Neural cell (in vitro differentiated cells): ENCODE data around the gene CYB5A.

Experiments used
- CTCF ChIP-seq: fragments of 450-650 bp; IDR thresholded peaks from 2 replicates; pipeline ENCODE4 v1.5.1; 2014; ENCODE audit warnings: antibody characterized with exemption, mild to moderate bottlenecking, moderate library complexity; ENCODE audit not compliant: poor library complexity, severe bottlenecking
- REST ChIP-seq: IDR thresholded peaks from 2 replicates; pipeline ENCODE4 v1.6.1; 2012; ENCODE audit warnings: borderline replicate concordance
- SMC3 ChIP-seq: fragments of 450-650 bp; conservative IDR thresholded peaks from 2 replicates; pipeline ENCODE4 v1.6.1; 2014; ENCODE audit warnings: antibody characterized with exemption, mild to moderate bottlenecking, moderate library complexity; ENCODE audit not compliant: poor library complexity

GRCh38 chr18:74241970-74242369, 49.8 kb downstream of the CYB5A start:
- TF ChIP-seq CTCF, result no peak
- TF ChIP-seq REST, result no peak
- no peak for TF ChIP-seq SMC3
